Fibroblast of skin of back (primary cell): ENCODE results near the gene RNF41.

ENCODE experiments used
- DNase-seq: peaks from one replicate; pipeline ENCODE4 v3.0.0-alpha.2; 2013

Gene RNF41

DNA sequence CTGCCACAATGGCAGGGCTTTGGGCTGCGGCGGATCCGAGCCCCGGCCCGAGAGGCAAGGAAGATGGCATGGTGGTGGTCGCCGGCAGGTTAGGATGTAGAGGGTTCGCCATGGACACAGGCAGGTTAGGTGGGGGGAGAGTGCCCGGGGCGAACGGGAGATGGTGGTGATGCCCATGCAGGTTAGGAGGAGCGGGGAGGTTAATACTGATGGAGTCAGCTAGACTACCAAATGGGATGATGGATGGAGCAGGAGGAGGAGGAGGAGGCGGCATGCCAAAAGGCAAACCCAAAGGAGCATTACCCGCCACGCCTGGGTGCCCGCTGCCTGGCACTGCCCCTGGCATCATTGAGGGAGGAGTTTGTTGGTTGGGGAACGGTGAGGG is 57.4 kb downstream of the RNF41 start:
- no peak for DNase-seq

- peak; percentile 12 for DNase-seq
Observed at GRCh38 chr12:56163533-56164344, 58.0 kb downstream of the RNF41 start.

DNA sequence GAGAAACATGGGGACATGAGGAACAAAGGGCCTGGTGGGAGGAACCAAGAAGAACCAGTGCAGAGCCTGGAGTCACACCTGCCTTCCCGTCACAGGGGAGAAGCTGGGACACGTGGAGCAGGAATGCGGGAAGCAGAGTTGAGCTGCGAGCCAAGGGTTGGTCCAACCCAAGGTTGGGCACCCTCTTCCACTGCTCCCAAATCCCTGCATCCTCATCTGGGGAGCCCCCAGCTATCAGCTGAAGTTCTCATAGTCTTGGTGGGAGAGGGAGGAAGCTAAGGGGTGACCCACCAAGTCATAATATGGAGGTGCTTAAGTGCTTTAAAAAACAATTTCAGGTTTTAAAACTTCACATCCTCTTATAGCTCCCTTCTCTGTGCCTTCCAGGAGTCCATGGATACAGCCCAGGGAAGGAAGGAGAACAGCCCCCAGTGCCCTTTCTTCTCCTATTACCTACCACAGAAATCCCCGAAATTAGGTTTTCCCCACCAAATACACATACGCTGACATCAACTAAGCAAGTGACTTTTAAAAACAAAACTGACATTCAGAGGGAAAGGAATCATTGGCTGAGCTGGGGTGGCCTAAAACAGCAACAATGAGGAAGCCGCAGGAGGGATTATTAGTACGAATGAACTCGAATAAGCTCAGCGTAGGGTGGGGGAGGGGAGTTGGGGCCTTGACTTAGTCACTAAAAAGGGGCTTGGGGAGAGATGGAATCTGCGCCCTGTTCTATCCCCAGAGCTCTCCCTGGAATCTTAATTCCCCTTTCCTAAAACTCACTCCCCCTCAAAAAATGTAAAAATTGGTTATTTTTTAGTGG is 59.0 kb downstream of the RNF41 start:
- peak; percentile 16 for DNase-seq

DNA sequence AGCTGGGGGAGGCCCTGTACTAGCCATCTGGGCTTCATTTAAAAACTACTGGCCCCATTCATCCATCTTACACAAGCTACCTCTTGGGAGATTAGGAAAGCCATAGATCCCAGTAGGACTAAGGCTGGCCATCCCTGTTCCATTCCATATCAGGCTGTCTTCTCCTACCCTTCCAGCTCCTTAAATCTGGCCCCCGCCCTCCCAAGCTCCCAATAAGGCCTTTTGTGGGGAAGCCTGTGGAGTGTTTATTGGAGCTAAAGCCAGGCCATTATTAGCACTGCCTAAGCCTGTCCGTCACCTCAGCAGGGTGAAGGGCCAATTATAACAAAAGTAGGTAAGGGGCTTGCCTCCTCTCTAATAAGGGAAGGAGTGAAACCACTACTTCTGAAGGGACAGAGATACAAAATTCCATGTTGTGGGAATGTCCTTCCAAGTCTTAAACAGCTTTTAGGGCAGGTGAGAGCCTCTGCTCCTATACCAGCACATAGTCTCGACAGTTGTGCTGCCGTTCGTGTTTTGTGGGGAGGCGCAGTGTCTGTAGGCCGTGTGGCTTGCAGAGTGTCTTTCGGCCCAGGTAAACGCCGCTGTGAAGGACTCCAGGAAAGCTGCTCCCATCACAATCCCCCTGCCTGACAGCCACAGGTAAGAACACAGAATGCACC is 59.9 kb downstream of the RNF41 start:
- DNase-seq: no peak

DNA sequence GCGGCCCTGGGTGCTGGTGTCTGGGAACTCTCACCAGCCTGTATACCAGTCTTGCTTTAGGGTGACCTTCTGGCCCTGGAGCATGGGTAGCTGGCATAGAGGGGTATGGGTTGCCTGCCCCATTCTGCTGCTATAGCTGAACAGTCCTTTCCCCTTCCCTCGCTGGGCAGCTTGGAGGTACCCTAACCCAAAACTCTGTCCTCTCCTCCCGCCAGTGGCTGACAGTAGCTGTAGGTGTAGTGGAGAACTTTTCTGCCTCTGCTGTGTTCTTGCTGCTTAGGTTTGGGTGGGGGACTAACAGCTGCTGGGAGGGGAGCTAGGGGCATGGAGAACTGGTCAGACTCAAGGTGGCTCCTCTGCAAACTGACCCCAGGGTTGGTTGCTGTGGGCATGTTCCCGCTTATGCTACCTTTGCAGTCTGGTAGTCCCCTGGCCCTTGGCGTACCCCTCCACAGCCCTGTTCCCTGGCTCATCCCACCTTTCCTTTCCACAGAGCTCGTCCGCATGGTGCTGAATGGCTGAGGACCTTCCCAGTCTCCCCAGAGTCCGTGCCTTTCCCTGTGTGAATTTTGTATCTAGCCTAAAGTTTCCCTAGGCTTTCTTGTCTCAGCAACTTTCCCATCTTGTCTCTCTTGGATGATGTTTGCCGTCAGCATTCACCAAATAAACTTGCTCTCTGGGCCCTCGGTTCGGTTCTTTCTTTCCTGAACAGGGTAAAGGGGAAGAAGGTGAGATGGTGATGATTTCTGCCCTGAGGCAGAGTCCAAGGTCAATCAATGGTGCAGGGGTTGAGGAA is 60.6 kb downstream of the RNF41 start:
- DNase-seq: no peak

- peak; percentile 53 for DNase-seq
Observed at GRCh38 chr12:56160193-56160763, 61.4 kb downstream of the RNF41 start.

DNA sequence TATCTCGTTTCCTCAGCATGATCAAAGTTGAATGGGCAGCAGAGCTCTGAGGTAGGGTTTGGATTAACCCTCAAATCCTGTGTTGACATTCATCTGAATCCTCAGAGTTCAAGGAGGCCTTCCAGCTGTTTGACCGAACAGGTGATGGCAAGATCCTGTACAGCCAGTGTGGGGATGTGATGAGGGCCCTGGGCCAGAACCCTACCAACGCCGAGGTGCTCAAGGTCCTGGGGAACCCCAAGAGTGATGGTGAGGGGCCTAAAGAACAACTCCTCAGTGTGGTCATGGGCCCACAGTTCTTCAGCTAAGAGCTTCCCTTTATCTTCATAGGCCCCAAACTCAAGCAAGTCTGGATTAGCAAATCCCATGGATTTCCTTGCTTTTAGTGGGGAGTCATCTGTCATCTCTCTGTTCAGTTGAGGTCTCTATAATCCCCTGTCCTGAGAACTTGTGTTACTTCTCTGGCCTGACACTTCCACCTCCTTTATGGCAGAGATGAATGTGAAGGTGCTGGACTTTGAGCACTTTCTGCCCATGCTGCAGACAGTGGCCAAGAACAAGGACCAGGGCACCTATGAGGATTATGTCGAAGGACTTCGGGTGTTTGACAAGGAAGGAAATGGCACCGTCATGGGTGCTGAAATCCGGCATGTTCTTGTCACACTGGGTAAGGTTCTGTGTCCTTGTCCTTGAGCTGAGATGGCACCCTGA is 62.1 kb downstream of the RNF41 start:
- no peak for DNase-seq

DNA sequence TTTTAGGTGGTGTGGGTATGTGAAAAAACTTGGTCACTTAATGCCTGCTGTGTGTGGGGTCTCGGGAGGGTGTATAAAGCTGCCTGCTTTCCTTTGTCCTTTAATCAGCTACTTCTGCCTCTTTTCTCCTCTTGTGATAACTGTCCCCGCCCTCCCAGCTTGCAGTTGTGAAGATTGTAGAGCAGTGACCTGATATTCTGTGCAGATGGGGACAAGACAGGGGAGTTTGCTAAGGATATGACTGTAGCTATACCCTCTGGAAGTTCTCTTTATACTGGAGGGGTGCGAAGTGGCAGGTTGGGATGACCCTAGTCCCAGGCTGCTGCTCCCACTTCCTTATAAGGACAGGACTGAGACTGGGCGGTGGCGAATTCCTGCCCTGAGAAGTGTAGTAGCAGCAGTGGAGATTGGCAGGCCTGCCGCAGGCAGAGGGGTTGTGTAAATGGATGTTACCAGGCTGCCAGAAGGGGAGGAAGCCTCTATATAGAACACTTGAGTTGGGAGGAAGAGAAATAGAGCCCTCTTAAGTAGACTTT is 62.7 kb downstream of the RNF41 start:
- peak; percentile 89 for DNase-seq

DNA sequence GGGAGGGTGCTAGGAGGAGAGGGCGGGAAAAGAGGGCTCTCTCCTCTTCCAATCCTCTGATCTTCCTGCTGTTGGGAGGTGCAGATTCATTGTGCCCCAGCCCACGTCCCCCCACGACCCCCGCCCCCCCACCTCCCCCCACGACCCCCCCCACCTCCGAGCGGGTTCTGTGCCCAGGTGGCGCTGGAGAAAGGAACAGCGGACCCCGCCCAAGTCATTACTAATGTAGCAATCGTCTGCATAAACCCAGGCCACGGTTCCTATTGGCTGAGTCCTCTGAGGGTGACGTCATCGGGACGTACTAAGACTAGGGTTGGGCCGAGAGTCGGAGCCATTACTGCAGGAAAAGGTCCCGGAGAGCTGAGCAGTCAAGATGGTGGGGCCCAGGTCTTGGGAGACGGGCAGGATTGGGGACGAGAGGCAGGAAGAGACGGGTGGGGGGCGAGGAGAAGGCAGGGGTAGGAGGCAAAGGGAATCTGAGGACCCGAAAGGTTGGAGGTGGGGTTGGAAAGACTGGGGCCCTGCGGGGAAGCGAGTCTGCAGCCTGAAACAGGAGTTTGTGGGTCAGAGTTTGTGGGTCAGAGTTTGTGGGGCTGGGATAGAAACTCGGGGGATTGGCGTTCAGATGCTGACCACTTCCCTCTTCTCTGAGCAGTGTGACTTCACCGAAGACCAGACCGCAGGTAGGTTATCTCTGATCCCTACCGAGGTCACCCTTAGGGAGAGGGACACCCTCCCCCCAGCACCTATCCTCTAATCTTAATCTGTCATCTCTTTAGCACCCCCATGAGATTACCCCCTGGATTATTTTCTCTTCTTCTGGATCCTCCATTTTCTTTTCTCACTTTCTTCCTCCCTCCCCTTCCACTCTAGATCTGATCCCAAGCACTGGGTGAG is 63.4 kb downstream of the RNF41 start, which contains the start of gene MYL6:
Gene MYL6 (plus strand): TSS at position 331 of the 897 bp plus-strand sequence. CDS start 43 bp downstream, at position 374.
- peak; percentile 98 for DNase-seq

- peak; percentile 91 for DNase-seq
Observed at GRCh38 chr12:56157201-56158028, 64.3 kb downstream of the RNF41 start.

- DNase-seq: peak; percentile 48
Observed at GRCh38 chr12:56156464-56157200, 65.1 kb downstream of the RNF41 start.

GRCh38 chr12:56155256-56155845 is 66.4 kb downstream of the RNF41 start:
- no peak for DNase-seq

DNA sequence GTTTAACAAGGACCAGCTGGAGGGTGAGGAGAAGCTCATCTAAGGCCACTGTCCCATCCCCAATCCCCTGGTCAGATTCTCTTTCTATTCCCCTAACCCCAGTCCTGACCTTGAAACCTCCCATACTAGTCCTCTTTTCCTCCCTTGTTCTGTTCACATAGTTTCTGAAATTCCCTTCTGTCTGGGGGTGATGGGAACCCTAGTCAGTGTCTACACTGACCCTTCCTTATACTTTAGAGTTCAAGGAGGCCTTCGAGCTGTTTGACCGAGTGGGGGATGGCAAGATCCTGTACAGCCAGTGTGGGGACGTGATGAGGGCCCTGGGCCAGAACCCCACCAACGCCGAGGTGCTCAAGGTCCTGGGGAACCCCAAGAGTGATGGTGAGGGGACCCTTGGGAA is 66.9 kb downstream of the RNF41 start:
- no peak for DNase-seq

DNA sequence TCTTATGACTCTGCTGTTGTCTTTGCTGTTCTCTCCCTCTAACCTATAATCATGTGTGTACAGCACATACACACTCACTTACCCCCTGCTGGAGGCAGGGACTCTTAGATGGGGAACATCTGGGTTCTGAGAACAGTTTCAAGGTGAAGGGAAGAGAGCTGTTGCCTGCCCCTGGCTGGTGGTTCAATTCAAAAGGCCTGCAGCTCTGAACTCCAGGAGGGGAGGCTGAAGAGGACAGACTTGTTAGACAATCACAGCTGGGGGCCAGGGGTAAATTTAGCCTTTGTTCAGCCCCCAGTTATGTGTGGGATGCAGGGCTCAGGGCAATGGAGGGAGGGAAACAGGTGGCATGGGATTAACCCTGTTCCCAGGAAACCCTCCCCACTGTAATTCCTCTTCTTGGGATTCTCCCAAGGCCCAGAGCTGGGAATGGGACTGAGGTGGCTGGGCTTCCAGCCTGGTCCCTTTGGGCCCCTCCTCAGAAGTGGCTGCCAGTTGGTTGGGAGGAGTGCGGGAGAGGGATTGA is 67.4 kb downstream of the RNF41 start:
- DNase-seq: no peak

GRCh38 chr12:56153678-56154065 is 68.0 kb downstream of the RNF41 start:
- no peak for DNase-seq

DNA sequence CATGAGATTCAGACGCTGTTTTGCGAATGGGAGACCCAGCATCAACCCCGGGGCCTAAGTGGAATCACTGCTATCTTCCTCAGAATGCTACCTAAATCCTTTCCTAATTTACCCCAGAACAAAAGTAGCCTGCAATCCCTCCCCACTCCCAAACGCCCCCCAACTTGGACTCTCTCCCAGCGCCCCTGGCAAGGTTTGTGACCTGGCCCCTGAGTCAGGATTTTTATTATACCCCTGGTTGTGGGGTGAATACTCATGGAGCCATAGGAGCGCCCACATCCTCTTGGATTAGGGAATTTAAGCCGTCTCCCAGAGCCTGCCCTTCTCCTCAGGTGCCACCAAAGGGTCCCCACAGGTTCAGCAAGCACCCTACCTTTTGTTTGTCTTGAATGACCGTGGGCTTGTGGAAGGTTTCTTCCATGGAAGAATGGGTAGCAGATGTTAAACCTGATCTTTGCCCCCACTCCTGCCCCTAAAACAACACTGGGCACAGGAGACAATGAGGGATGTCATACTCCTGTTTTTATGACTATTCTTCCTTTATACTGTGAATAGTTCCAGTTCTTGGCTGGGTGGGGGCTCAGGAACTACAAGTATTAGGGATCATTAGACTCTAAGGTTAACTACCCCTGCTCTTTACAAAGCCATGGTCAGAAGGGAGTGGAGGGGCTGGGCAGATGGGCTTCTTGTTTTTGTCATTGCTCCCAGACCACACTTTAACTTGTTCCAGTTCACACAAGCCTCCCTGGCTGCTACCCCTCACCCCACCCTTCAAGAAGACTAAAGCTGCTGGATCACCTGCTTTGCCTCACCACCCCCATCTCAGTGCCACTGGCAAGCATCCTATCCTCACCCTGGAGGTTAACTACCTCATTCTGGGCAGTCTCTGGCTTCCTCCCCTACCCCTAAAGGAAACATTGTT is 68.7 kb downstream of the RNF41 start:
- no peak for DNase-seq
